ENCODE results near the gene ACSF3. TPM values are rescaled to one million over a fixed set of nuclear protein-coding genes. Genes with fewer than 3 reads are reported as not detected.

The ACSF3 gene
- total RNA-seq, 3 donors from 2014 or later (not counting 1 experiment from before 2014, with no cell fraction given), result 45.0 to 71.4 (median 51.6) TPM

DNA sequence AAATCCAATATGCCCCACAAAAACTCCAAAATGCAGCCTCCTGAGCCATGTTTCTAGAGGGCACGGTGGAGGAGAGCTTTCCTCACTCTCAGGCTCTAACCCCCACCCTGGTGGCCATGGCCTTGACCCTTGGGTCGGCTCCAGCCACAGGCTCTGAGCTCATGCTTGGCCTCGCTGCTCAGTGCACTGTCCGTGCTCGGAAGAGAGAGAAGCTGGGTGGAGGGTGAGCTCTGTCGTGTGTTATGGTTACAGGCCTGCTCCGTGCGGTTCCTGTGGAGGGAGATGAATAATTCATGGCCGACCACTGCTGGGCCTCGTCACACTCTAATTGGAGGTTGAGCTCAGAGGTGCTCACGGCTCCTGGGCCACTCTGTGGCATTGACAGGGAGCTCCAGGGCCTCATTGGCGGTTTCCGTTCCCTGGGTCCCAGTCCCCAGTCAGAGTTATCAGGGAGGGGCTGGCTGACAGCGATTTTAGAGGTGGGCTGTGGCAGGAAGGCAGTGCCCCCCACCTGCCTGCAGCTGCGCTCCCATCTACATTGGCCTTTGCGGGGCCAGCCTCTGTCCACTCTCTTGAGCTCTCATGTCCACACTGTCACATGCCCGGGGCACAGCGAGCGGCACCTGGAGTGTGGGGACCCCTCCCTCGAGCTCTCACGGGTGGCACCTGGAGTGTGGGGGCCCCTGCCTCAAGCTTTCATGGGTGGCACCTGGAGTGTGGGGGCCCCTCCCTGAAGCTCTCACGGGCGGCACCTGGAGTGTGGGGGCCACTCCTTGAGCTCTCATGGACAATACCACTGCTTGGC is 24.9 kb downstream of the ACSF3 start:
- no peaks in the 10 kb centered on the region for H3K9me3 ChIP-seq (ENCODE audit: control insufficient read depth, insufficient read depth, low read length)
- H3K36me3 ChIP-seq (ENCODE audit: control insufficient read depth, insufficient read depth, low read length), result peaks cover 29% of the 10 kb centered on the region
- Mint-ChIP-seq H3K4me1 (peaks cover 39 to 47% of the 10 kb centered on the region in 2 donors), H3K36me3 (no peaks in the 10 kb centered on the region), H3K27ac (peak overlapping the region; percentile 92), H3K4me3 (peak overlapping the region; percentile 45), H3K9me3 (no peaks in the 10 kb centered on the region), H3K27me3 (ENCODE audit: low read depth in 2 of 2) (no peaks in the 10 kb centered on the region)
- ATAC-seq (peak in 1 of 3 donors; percentile 56), DNase-seq (no peak)
- TF ChIP-seq, protein P1, sequence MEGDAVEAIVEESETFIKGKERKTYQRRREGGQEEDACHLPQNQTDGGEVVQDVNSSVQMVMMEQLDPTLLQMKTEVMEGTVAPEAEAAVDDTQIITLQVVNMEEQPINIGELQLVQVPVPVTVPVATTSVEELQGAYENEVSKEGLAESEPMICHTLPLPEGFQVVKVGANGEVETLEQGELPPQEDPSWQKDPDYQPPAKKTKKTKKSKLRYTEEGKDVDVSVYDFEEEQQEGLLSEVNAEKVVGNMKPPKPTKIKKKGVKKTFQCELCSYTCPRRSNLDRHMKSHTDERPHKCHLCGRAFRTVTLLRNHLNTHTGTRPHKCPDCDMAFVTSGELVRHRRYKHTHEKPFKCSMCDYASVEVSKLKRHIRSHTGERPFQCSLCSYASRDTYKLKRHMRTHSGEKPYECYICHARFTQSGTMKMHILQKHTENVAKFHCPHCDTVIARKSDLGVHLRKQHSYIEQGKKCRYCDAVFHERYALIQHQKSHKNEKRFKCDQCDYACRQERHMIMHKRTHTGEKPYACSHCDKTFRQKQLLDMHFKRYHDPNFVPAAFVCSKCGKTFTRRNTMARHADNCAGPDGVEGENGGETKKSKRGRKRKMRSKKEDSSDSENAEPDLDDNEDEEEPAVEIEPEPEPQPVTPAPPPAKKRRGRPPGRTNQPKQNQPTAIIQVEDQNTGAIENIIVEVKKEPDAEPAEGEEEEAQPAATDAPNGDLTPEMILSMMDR (IDR thresholded peaks at IDR 0.05), result no peak
- H3K27ac ChIP-seq (ENCODE audit: low read length), result no peak overlapping the region
- peaks cover 48% of the 10 kb centered on the region for H3K4me1 ChIP-seq (ENCODE audit: control insufficient read depth, insufficient read depth, low read length)
- no peak overlapping the region for H3K4me3 ChIP-seq (ENCODE audit: low read length)
- WGBS (ENCODE audit: insufficient coverage), result 64% methylated on average over 23 of the region's 23 CpGs
- no peaks in the 10 kb centered on the region for H3K27me3 ChIP-seq (ENCODE audit: control insufficient read depth, insufficient read depth, low read length)
- intact Hi-C loops (cut with micrococcal nuclease), result no loop called here

DNA sequence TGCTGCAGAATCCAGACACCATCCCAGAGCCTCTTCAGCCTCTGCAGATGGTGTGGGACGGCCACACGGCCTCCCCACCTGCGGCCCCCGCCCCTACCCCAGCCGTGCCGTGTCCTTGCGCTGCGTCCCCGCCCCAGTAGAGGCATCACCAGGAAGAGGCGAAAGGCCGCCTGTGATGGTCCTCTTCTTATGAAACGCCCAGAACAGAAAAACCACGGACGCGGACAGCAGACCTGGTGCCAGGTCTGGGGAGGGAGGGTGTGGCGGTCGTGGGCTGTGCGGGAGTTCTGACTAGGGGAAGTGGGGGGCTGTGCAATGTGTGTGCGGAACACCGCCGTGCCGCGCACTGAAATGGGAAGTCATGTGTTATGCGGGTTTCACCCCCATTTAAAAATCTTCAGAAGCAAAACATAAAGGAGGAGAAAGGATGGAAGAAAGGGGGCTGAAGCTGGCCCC is 25.5 kb downstream of the ACSF3 start:
- no peak overlapping the region for H3K27ac ChIP-seq (ENCODE audit: low read length)
- peaks cover 24% of the 10 kb centered on the region for H3K36me3 ChIP-seq (ENCODE audit: control insufficient read depth, insufficient read depth, low read length)
- 49% methylated on average over 20 of the region's 24 CpGs for WGBS (ENCODE audit: insufficient coverage)
- H3K4me1 Mint-ChIP-seq, result peaks cover 39 to 42% of the 10 kb centered on the region in 2 donors
- H3K27me3 ChIP-seq (ENCODE audit: control insufficient read depth, insufficient read depth, low read length), result no peaks in the 10 kb centered on the region
- ATAC-seq, result no peak
- H3K27me3 Mint-ChIP-seq (ENCODE audit: low read depth in 2 of 2), result no peaks in the 10 kb centered on the region
- H3K9me3 Mint-ChIP-seq, result no peaks in the 10 kb centered on the region
- H3K4me3 Mint-ChIP-seq, result no peak overlapping the region
- H3K27ac Mint-ChIP-seq, result peak overlapping the region in 1 of 2 donors; percentile 92
- no peak for DNase-seq
- H3K4me1 ChIP-seq (ENCODE audit: control insufficient read depth, insufficient read depth, low read length), result peaks cover 42% of the 10 kb centered on the region
- H3K36me3 Mint-ChIP-seq, result no peaks in the 10 kb centered on the region
- intact Hi-C loops (cut with micrococcal nuclease), result no loop called here
- TF ChIP-seq, protein P1 (IDR thresholded peaks at IDR 0.05), result no peak
- H3K4me3 ChIP-seq (ENCODE audit: low read length), result no peak overlapping the region
- H3K9me3 ChIP-seq (ENCODE audit: control insufficient read depth, insufficient read depth, low read length), result no peaks in the 10 kb centered on the region

DNA sequence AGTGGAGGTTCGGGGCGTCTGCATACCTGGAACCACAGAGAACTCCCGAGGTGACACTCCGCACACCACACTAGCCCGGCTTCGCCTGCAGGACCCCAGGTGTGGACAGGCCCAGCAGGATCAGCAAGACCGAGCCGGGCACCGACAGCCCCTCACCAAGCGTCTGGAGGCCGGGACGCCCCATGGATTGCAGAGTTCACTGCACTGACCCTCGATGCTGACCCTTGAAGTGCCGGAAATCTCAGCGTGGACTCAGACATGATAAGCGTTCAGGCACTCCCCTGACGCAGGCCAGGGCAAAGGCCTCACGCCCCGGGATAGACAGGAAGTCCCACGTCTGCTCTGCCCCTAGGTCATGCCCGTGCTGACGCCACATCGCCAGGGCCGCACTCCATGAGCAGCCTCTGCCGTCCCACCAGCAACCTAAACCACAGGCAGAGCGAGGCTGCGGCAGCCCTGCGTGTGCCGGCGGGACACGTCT is 26.0 kb downstream of the ACSF3 start:
- H3K27me3 Mint-ChIP-seq (ENCODE audit: low read depth in 2 of 2), result no peaks in the 10 kb centered on the region
- peaks cover 34 to 37% of the 10 kb centered on the region in 2 donors for H3K4me1 Mint-ChIP-seq
- H3K9me3 Mint-ChIP-seq, result no peaks in the 10 kb centered on the region
- Histone ChIP-seq H3K36me3 (ENCODE audit: control insufficient read depth, insufficient read depth, low read length) (peaks cover 21% of the 10 kb centered on the region), H3K27me3 (ENCODE audit: control insufficient read depth, insufficient read depth, low read length) (no peaks in the 10 kb centered on the region), H3K9me3 (ENCODE audit: control insufficient read depth, insufficient read depth, low read length) (no peaks in the 10 kb centered on the region), H3K27ac (ENCODE audit: low read length) (no peak overlapping the region), H3K4me1 (ENCODE audit: control insufficient read depth, insufficient read depth, low read length) (peaks cover 37% of the 10 kb centered on the region), H3K4me3 (ENCODE audit: low read length) (no peak overlapping the region)
- H3K4me3 Mint-ChIP-seq, result no peak overlapping the region
- H3K36me3 Mint-ChIP-seq, result no peaks in the 10 kb centered on the region
- 82% methylated on average over 31 of the region's 31 CpGs for WGBS (ENCODE audit: insufficient coverage)
- TF ChIP-seq, protein P1 (IDR thresholded peaks at IDR 0.05), result no peak
- DNase-seq (no peak), ATAC-seq (no peak)
- intact Hi-C loops (cut with micrococcal nuclease), result no loop called here
- peak overlapping the region in 1 of 2 donors; percentile 92 for H3K27ac Mint-ChIP-seq

Measured in natural killer cell (primary cell).